HL-60 (cell line): Measurements from ENCODE around the gene SLC13A2.

Experiments used
- POLR2AphosphoS5 ChIP-seq: IDR thresholded peaks from 2 replicates; pipeline ENCODE4 v1.6.1; 2012; ENCODE audit warnings: low read depth
- TF ChIP-seq, protein P1 (sequence below): IDR thresholded peaks from one replicate; pipeline ENCODE4 v1.5.1; 2011; ENCODE audit warnings: low read length, control low read depth, inconsistent platforms; ENCODE audit not compliant: insufficient read depth
- TF ChIP-seq, protein P2 (sequence below): IDR thresholded peaks from 2 replicates; pipeline ENCODE4 v1.6.1; 2012; ENCODE audit warnings: low read depth; ENCODE audit not compliant: insufficient replicate concordance

DNA sequence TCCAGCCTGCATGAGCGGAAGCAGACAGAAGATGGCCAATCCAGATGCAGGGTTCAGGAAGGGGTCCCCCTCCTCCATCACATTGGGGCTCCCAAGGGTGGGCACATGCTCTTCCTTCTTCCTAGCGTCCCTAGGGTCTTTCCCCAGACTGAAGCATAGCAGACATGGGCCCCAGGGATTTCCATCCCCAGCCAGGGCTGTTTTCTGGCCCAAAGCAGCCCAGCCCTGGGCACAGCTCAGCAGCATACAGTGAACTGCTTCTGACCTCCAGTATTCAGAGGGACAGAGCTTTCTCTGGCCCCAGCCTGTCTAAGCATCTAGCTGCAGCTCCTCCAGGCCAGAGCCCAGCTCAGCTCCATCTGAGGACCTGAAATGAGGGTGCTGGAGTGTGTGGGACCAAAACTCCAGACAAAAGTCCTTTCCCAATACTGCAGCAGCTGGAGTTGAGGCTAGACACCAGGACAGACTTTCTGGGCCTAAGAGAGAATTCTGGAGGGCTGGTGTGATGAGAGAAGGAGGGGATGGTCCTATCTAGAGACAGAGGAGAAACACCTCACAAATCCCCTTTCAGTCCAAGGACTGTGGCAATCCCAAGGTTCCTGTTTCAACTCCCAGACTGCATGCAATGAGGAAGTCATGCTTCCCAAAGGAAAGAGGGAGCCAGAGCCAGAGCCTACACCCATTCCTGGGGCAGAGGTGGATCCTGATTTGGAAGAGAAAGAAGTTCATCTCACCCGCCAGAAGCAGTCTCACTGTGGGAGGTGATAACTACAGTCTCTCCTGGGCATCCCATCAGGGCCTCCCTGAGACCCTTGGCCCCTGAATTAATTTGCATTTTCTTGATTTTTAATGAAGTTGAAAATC is 28.2 kb downstream of the SLC13A2 start:
- TF ChIP-seq POLR2AphosphoS5, result no peak
- TF ChIP-seq, protein P1, sequence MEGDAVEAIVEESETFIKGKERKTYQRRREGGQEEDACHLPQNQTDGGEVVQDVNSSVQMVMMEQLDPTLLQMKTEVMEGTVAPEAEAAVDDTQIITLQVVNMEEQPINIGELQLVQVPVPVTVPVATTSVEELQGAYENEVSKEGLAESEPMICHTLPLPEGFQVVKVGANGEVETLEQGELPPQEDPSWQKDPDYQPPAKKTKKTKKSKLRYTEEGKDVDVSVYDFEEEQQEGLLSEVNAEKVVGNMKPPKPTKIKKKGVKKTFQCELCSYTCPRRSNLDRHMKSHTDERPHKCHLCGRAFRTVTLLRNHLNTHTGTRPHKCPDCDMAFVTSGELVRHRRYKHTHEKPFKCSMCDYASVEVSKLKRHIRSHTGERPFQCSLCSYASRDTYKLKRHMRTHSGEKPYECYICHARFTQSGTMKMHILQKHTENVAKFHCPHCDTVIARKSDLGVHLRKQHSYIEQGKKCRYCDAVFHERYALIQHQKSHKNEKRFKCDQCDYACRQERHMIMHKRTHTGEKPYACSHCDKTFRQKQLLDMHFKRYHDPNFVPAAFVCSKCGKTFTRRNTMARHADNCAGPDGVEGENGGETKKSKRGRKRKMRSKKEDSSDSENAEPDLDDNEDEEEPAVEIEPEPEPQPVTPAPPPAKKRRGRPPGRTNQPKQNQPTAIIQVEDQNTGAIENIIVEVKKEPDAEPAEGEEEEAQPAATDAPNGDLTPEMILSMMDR, result no peak
- TF ChIP-seq, protein P2, sequence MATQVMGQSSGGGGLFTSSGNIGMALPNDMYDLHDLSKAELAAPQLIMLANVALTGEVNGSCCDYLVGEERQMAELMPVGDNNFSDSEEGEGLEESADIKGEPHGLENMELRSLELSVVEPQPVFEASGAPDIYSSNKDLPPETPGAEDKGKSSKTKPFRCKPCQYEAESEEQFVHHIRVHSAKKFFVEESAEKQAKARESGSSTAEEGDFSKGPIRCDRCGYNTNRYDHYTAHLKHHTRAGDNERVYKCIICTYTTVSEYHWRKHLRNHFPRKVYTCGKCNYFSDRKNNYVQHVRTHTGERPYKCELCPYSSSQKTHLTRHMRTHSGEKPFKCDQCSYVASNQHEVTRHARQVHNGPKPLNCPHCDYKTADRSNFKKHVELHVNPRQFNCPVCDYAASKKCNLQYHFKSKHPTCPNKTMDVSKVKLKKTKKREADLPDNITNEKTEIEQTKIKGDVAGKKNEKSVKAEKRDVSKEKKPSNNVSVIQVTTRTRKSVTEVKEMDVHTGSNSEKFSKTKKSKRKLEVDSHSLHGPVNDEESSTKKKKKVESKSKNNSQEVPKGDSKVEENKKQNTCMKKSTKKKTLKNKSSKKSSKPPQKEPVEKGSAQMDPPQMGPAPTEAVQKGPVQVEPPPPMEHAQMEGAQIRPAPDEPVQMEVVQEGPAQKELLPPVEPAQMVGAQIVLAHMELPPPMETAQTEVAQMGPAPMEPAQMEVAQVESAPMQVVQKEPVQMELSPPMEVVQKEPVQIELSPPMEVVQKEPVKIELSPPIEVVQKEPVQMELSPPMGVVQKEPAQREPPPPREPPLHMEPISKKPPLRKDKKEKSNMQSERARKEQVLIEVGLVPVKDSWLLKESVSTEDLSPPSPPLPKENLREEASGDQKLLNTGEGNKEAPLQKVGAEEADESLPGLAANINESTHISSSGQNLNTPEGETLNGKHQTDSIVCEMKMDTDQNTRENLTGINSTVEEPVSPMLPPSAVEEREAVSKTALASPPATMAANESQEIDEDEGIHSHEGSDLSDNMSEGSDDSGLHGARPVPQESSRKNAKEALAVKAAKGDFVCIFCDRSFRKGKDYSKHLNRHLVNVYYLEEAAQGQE, result no peak
